ENCODE results near the gene SUFU.
A peak's percentile ranks its signal among the peaks of the same experiment; 100 is the strongest.

Gene SUFU

GRCh38 chr10:102652170-102652916, 148.6 kb downstream of the SUFU start:
- TF ChIP-seq CTCF (IDR thresholded peaks at IDR 0.05) = no peak

GRCh38 chr10:102653060-102653459, 149.3 kb downstream of the SUFU start:
- H3K4me3 ChIP-seq (ENCODE audit: low read depth in 1 of 2, low read length in 1 of 2) = no peak overlapping the region
- no peaks in the 10 kb centered on the region for H3K27me3 ChIP-seq
- no peak for TF ChIP-seq CTCF (IDR thresholded peaks at IDR 0.05)
- H3K36me3 ChIP-seq = peaks cover 63% of the 10 kb centered on the region
- H3K27ac ChIP-seq = peak overlapping the region; percentile 29
- H3K4me1 ChIP-seq (ENCODE audit: control insufficient read depth in 1 of 2, insufficient read depth in 1 of 2, low read depth in 1 of 2, low read length in 1 of 2) = peaks cover 63 to 64% of the 10 kb centered on the region in 2 experiments
- H3K9me3 ChIP-seq = no peaks in the 10 kb centered on the region

More at GRCh38 chr10:102652170-102652916, 148.6 kb downstream of the SUFU start:
- Histone ChIP-seq H3K9me3 (no peaks in the 10 kb centered on the region), H3K4me1 (ENCODE audit: control insufficient read depth in 1 of 2, insufficient read depth in 1 of 2, low read depth in 1 of 2, low read length in 1 of 2) (peaks cover 63 to 64% of the 10 kb centered on the region in 2 experiments), H3K27ac (peak overlapping the region; percentile 100), H3K36me3 (peaks cover 57% of the 10 kb centered on the region), H3K4me3 (ENCODE audit: low read depth in 1 of 2, low read length in 1 of 2) (no peak overlapping the region), H3K27me3 (no peaks in the 10 kb centered on the region)

GRCh38 chr10:102654566-102654965, 150.8 kb downstream of the SUFU start:
- peaks cover 58 to 60% of the 10 kb centered on the region in 2 experiments for H3K4me1 ChIP-seq (ENCODE audit: control insufficient read depth in 1 of 2, insufficient read depth in 1 of 2, low read depth in 1 of 2, low read length in 1 of 2)
- peaks cover 76% of the 10 kb centered on the region for H3K36me3 ChIP-seq
- H3K27ac ChIP-seq = peak overlapping the region; percentile 52
- no peaks in the 10 kb centered on the region for H3K9me3 ChIP-seq
- H3K27me3 ChIP-seq = no peaks in the 10 kb centered on the region
- H3K4me3 ChIP-seq (ENCODE audit: low read depth in 1 of 2, low read length in 1 of 2) = no peak overlapping the region
- no peak for TF ChIP-seq CTCF (IDR thresholded peaks at IDR 0.05)

- H3K36me3 ChIP-seq = peaks cover 76% of the 10 kb centered on the region
- H3K27me3 ChIP-seq = no peaks in the 10 kb centered on the region
- H3K27ac ChIP-seq = peak overlapping the region; percentile 52
- no peak overlapping the region for H3K4me3 ChIP-seq (ENCODE audit: low read depth in 1 of 2, low read length in 1 of 2)
- H3K4me1 ChIP-seq (ENCODE audit: control insufficient read depth in 1 of 2, insufficient read depth in 1 of 2, low read depth in 1 of 2, low read length in 1 of 2) = peaks cover 54 to 57% of the 10 kb centered on the region in 2 experiments
- no peak for TF ChIP-seq CTCF (IDR thresholded peaks at IDR 0.05)
- H3K9me3 ChIP-seq = no peaks in the 10 kb centered on the region
Observed at GRCh38 chr10:102654969-102655368, 151.2 kb downstream of the SUFU start.

GRCh38 chr10:102656026-102656425, 152.3 kb downstream of the SUFU start:
- Histone ChIP-seq H3K4me1 (ENCODE audit: control insufficient read depth in 1 of 2, insufficient read depth in 1 of 2, low read depth in 1 of 2, low read length in 1 of 2) (peaks cover 52 to 53% of the 10 kb centered on the region in 2 experiments), H3K27me3 (peaks cover 4% of the 10 kb centered on the region), H3K36me3 (peaks cover 70% of the 10 kb centered on the region), H3K9me3 (no peaks in the 10 kb centered on the region), H3K27ac (peak overlapping the region; percentile 81), H3K4me3 (ENCODE audit: low read depth in 1 of 2, low read length in 1 of 2) (no peak overlapping the region)
- TF ChIP-seq CTCF (IDR thresholded peaks at IDR 0.05) = no peak
